Endothelial cell of umbilical vein (primary cell): ENCODE measurements around the gene BLOC1S1. TPM values are rescaled to one million over a fixed set of nuclear protein-coding genes. Genes with fewer than 3 reads are reported as not detected.

Experiments
- BruUV-seq: library from RNA; stranded (reverse); fragments of 400-500 nt; replicated peaks from 2 replicates; lab custom pipeline; 2021; lab: Mats Ljungman, UMichigan
- CTCF ChIA-PET: fragments of 300-600, 350-600 bp; sonication (Branson Sonifier 250); formaldehyde crosslinking; loops from one replicate; lab custom pipeline; 2021; ENCODE audit warnings: antibody characterized with exemption, inconsistent platforms; lab: Charles Lee
- POLR2A ChIA-PET: fragments of 300-600, 350-600 bp; sonication (Branson Sonifier 250); formaldehyde crosslinking; loops from one replicate; lab custom pipeline; 2021; ENCODE audit warnings: antibody characterized with exemption, inconsistent platforms; lab: Charles Lee
- DNase-seq: peaks from one replicate; pipeline ENCODE4 v3.0.0-alpha.2; 2011; ENCODE audit warnings: low read depth, low spot score
- FAIRE-seq: peaks from 2 replicates; lab custom pipeline; 2011; peaks lifted over from hg19 to GRCh38; lab: Jason Lieb, UNC
- H2AFZ ChIP-seq: 2 replicates; pipeline ENCODE4 v1.6.0; 2012; ENCODE audit warnings: low read depth, low read length, control low read depth, inconsistent platforms
- H3K27ac ChIP-seq: 2 replicates; pipeline ENCODE4 v1.5.1; 2011; ENCODE audit warnings: low read depth, mild to moderate bottlenecking, control low read depth, low read length, moderate library complexity; ENCODE audit not compliant: insufficient read depth
- H3K27me3 ChIP-seq, 2 experiments: 2 replicates each; pipeline versions ENCODE4 v1.6.0 to v1.6.1; 2011; ENCODE audit warnings: low read length in 2 of 2, mixed read lengths in 1 of 2; ENCODE audit not compliant: control insufficient read depth in 2 of 2, insufficient read depth in 2 of 2
- H3K36me3 ChIP-seq, 2 experiments: 2 replicates in 1 of 2; 3 replicates in 1 of 2; pipeline ENCODE4 v1.5.1; 2011; ENCODE audit warnings: low read length in 2 of 2, mild to moderate bottlenecking in 1 of 2, moderate library complexity in 1 of 2; ENCODE audit not compliant: control insufficient read depth in 2 of 2, insufficient read depth in 2 of 2; ENCODE audit errors: extremely low read depth in 1 of 2
- H3K4me1 ChIP-seq: 3 replicates; pipeline ENCODE4 v1.5.1; 2011; ENCODE audit warnings: mild to moderate bottlenecking, low read length; ENCODE audit not compliant: control insufficient read depth, insufficient read depth; ENCODE audit errors: extremely low read depth
- H3K4me2 ChIP-seq: 2 replicates; pipeline ENCODE4 v1.6.1; 2011; ENCODE audit warnings: low read length, control low read depth, mixed read lengths; ENCODE audit not compliant: insufficient read depth
- H3K4me3 ChIP-seq, 3 experiments: fragments of 200-600 bp in 1 of 3; sonication (generic), shearing (Covaris generic) in 1 of 3; replicated peaks in 1 of 3; 2 replicates each; pipeline ENCODE4 v1.5.1; 2011 to 2016; ENCODE audit warnings: control low read depth in 3 of 3, low read length in 3 of 3, mild to moderate bottlenecking in 2 of 3, inconsistent platforms in 1 of 3, low read depth in 1 of 3, moderate library complexity in 1 of 3; ENCODE audit not compliant: insufficient read depth in 1 of 3
- H3K79me2 ChIP-seq: 2 replicates; pipeline ENCODE4 v1.6.0; 2012; ENCODE audit warnings: low read length, inconsistent platforms; ENCODE audit not compliant: control insufficient read depth, insufficient read depth
- H3K9ac ChIP-seq: replicated peaks from 2 replicates; pipeline ENCODE3; 2011; ENCODE audit warnings: low read length, control low read depth; ENCODE audit not compliant: insufficient read depth; ENCODE audit errors: extremely low read depth
- H3K9me1 ChIP-seq: replicated peaks from 3 replicates; pipeline ENCODE4 v1.6.0; 2011; ENCODE audit warnings: mild to moderate bottlenecking, low read length; ENCODE audit not compliant: control insufficient read depth, insufficient read depth; ENCODE audit errors: extremely low read depth
- H3K9me3 ChIP-seq: replicated peaks from 2 replicates; pipeline ENCODE4 v1.5.1; 2012; ENCODE audit warnings: low read length, inconsistent platforms; ENCODE audit not compliant: control insufficient read depth, insufficient read depth
- H4K20me1 ChIP-seq: replicated peaks from 2 replicates; pipeline ENCODE3; 2011; ENCODE audit warnings: mild to moderate bottlenecking, low read length; ENCODE audit not compliant: control insufficient read depth, insufficient read depth; ENCODE audit errors: extremely low read depth
- EZH2 ChIP-seq: IDR thresholded peaks from 2 replicates; pipeline ENCODE4 v1.6.1; 2012; ENCODE audit warnings: borderline replicate concordance, low read depth, mild to moderate bottlenecking, moderate library complexity, low read length, inconsistent platforms; ENCODE audit not compliant: severe bottlenecking
- FOS ChIP-seq: IDR thresholded peaks from 2 replicates; pipeline ENCODE4 v1.6.1; 2011; ENCODE audit warnings: mild to moderate bottlenecking, low read length, moderate library complexity, borderline replicate concordance; ENCODE audit not compliant: insufficient read depth
- GATA2 ChIP-seq: IDR thresholded peaks from 2 replicates; pipeline ENCODE4 v1.7.0; 2011; ENCODE audit warnings: low read depth, mild to moderate bottlenecking, moderate library complexity, mixed read lengths, low read length; ENCODE audit not compliant: insufficient read length, insufficient read depth
- JUN ChIP-seq: IDR thresholded peaks from 2 replicates; pipeline ENCODE4 v1.6.1; 2011; ENCODE audit warnings: borderline replicate concordance, low read depth; ENCODE audit not compliant: insufficient read length, insufficient read depth
- MAX ChIP-seq: IDR thresholded peaks from 2 replicates; pipeline ENCODE4 v1.6.1; 2011; ENCODE audit not compliant: insufficient read depth, insufficient read length
- MYC ChIP-seq: IDR thresholded peaks from one replicate; pipeline ENCODE4 v1.6.1; 2011; ENCODE audit warnings: mild to moderate bottlenecking, low read depth, low read length
- POLR2A ChIP-seq: IDR thresholded peaks from 2 replicates; pipeline ENCODE4 v1.6.1; 2012; ENCODE audit warnings: low read depth, mild to moderate bottlenecking, control low read depth, low read length
- POLR2AphosphoS5 ChIP-seq: IDR thresholded peaks from 2 replicates; pipeline ENCODE4 v1.6.1; 2012; ENCODE audit warnings: low read depth, mild to moderate bottlenecking, control low read depth, low read length, moderate library complexity; ENCODE audit not compliant: insufficient read depth
- dilution Hi-C: fragments of 300-500 bp; cut with MboI; formaldehyde crosslinking; loops from one replicate; pipeline ENCODE4 v1.15.0; 2019; ENCODE audit warnings: low sequenced_read_pairs; ENCODE audit not compliant: extremely low pct_ligation_motif_present
- intact Hi-C: fragments of 100-400 bp; cut with micrococcal nuclease; formaldehyde crosslinking; loops from one replicate; pipeline ENCODE4 v1.10.0; 2022
- polyA plus RNA-seq, 4 experiments: library from polyadenylated mRNA; depleted of rRNA in 3 of 4; stranded (reverse) in 3 of 4; unstranded in 1 of 4; fragments of >200 nt; gene quantifications; 2 replicates each; pipeline versions ENCODE4 v1.2.1 to v1.2.3, GENCODE V29; 2011 to 2012; ENCODE audit warnings: missing spikeins in 1 of 4
- total RNA-seq: library from RNA; stranded (reverse); gene quantifications from 2 replicates; pipeline ENCODE4 v1.2.3, GENCODE V29; 2021
- TF ChIP-seq, protein P1 (sequence below), 2 donors: IDR thresholded peaks; 1 replicate in 1 of 2; 2 replicates in 1 of 2; pipeline ENCODE4 v1.5.1; 2011; ENCODE audit warnings: low read length in 2 of 2, mild to moderate bottlenecking in 2 of 2, moderate library complexity in 2 of 2, control low read depth in 1 of 2, inconsistent platforms in 1 of 2, low read depth in 1 of 2; ENCODE audit not compliant: insufficient read depth in 1 of 2; ENCODE audit errors: extremely low read depth in 1 of 2

BLOC1S1 gene
- total and polyA plus RNA-seq, 2 donors (not counting 3 experiments of a cell fraction or from before 2014, with no cell fraction given), result 84.1 to 192 TPM

DNA sequence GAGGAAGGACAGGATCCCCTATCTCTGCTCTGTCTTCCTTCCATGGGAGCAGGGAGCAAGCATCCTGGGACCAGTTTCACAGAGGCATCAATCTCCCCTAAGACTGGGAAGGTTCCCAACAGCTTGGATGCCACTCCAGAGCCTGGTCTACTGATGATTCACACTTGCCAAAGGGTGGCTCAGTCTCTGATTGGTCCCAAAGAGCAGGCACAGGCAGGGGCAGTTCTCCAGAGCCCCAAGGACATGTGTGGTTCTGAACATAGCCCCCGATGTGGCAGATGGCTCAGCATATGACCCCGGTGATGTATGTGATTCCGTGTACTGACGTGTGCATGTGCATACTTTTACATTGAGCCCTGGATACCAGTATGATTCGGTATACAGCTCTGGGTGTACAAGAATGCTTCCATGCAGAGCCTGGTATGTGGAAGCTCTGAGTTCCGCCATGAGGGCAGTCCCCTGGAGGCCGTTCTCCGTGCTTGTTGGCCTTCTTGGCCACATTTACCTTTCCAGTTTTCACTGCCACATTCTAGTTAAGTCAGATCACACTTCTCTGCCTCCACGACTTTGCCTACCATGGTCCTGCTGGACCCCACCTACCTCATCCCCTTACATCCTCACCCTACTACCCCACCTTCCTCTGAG is 29.4 kb upstream of the BLOC1S1 start:
- no TSS peak for BruUV-seq
- dilution Hi-C loops, result no loop called here
- Histone ChIP-seq H3K4me1 (no peaks in the 10 kb centered on the region), H3K27me3 (no peaks in the 10 kb centered on the region), H3K79me2 (no peaks in the 10 kb centered on the region), H3K9me1 (no peaks in the 10 kb centered on the region), H3K9ac (no peak overlapping the region), H4K20me1 (no peaks in the 10 kb centered on the region), H3K4me3 (no peak overlapping the region), H3K9me3 (no peaks in the 10 kb centered on the region), H2AFZ (no peak overlapping the region), H3K4me2 (no peak overlapping the region), H3K27ac (no peak overlapping the region), H3K36me3 (no peaks in the 10 kb centered on the region)
- POLR2A ChIA-PET, result no interaction called here
- no peak for TF ChIP-seq FOS
- TF ChIP-seq MYC, result no peak
- TF ChIP-seq, protein P1, sequence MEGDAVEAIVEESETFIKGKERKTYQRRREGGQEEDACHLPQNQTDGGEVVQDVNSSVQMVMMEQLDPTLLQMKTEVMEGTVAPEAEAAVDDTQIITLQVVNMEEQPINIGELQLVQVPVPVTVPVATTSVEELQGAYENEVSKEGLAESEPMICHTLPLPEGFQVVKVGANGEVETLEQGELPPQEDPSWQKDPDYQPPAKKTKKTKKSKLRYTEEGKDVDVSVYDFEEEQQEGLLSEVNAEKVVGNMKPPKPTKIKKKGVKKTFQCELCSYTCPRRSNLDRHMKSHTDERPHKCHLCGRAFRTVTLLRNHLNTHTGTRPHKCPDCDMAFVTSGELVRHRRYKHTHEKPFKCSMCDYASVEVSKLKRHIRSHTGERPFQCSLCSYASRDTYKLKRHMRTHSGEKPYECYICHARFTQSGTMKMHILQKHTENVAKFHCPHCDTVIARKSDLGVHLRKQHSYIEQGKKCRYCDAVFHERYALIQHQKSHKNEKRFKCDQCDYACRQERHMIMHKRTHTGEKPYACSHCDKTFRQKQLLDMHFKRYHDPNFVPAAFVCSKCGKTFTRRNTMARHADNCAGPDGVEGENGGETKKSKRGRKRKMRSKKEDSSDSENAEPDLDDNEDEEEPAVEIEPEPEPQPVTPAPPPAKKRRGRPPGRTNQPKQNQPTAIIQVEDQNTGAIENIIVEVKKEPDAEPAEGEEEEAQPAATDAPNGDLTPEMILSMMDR (IDR thresholded peaks at IDR 0.05; ENCODE audit: extremely low read depth in 1 of 2, insufficient read depth in 1 of 2, low read depth in 1 of 2, low read length in 2 of 2), result no peak
- TF ChIP-seq POLR2AphosphoS5, result no peak
- no peak for TF ChIP-seq EZH2
- no peak for TF ChIP-seq JUN
- no peak for TF ChIP-seq MAX
- no peak for TF ChIP-seq POLR2A
- TF ChIP-seq GATA2, result no peak
- intact Hi-C loops, result no loop called here
- CTCF ChIA-PET, result no interaction called here
- DNase-seq, result no peak
- FAIRE-seq, result no peak
